Measurements from ENCODE around the gene RXFP3.

- TF ChIP-seq, protein P1, sequence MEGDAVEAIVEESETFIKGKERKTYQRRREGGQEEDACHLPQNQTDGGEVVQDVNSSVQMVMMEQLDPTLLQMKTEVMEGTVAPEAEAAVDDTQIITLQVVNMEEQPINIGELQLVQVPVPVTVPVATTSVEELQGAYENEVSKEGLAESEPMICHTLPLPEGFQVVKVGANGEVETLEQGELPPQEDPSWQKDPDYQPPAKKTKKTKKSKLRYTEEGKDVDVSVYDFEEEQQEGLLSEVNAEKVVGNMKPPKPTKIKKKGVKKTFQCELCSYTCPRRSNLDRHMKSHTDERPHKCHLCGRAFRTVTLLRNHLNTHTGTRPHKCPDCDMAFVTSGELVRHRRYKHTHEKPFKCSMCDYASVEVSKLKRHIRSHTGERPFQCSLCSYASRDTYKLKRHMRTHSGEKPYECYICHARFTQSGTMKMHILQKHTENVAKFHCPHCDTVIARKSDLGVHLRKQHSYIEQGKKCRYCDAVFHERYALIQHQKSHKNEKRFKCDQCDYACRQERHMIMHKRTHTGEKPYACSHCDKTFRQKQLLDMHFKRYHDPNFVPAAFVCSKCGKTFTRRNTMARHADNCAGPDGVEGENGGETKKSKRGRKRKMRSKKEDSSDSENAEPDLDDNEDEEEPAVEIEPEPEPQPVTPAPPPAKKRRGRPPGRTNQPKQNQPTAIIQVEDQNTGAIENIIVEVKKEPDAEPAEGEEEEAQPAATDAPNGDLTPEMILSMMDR (conservative IDR thresholded peaks at IDR 0.05; ENCODE audit: low read depth, low read length), result no peak
- no peak for TF ChIP-seq EZH2 (IDR thresholded peaks at IDR 0.05; ENCODE audit: borderline replicate concordance, low read depth, low read length, poor library complexity, severe bottlenecking)
These were observed 49.3 kb downstream of the RXFP3 start for GRCh38 chr5:33985447-33985846.

Measured in A673 (cell line).